ENCODE results near the gene C5orf52. TPM values are rescaled to one million over a fixed set of nuclear protein-coding genes. Genes with fewer than 3 reads are reported as not detected.
"Not testable (repeated sequence)": the region's sequence is repeated elsewhere in the genome, so short reads cannot be mapped to it uniquely, and the experiment has no call there.

C5orf52 gene
- total RNA-seq, 1 experiment from 2014 or later, result not detected

GRCh38 chr5:157677931-157678330, 6.6 kb downstream of the C5orf52 start:
- no peak for DNase-seq (ENCODE audit: low spot score)

GRCh38 chr5:157679801-157680200, 8.5 kb downstream of the C5orf52 start:
- DNase-seq (ENCODE audit: low spot score), result no peak

DNA sequence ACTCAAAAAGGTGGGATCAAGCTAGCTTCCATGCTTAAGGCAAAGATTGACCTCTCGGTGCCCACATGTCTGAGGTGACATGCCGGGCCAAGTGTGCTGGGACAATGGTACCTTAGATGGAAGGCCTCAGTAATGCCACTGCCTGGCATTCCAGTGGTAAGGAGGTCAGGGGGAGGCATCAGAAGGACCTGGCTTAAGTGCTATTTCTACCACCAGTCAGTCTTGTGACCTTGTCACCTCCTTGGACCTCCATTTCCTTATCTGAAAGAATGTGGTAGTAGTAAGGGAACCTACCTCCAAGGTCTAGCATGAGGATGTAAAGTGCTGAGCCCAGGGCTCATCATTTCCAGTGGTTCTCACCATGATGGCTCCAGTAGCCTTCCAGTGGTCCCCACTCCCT, 8.9 kb downstream of the C5orf52 start:
- no peak for DNase-seq (ENCODE audit: low spot score)

DNA sequence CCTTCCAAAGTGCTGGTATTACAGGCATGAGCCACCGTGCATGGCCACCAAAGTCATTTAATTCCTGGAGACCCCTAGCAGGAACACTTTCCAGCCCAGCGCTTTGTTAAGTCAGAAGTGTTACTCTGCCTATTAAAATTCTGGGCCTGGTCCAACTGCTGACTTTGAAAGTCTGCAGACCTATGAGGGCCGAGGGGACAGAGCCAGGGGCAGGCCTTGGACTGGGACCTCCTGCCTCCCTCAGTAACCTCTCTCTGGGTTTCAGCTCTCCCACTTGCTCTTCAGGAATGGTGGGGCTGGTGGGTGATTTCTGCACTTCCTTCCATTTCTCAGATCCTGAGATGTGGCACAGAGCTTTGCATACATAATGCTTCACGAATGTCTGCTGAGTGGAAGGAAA, 9.7 kb downstream of the C5orf52 start:
- DNase-seq (ENCODE audit: low spot score), result no peak

DNA sequence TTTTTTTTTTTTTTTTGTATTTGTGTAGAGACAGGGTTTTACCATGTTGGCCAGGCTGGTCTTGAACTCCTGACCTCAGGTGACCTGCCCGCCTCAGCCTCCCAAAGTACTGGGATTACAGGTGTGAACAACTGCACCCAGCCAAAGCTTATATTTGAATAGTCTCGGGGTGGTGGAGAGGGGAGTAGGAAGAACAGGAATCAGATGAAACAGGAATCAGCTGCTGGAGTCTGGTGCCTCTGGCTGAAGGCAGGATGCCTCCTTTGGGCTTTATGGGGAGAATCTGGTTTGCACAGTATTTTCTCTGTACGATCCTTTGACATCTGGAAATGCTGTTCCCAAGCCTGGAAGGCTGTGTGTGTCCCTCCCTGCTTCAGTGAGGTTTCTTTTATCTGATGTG, 10.9 kb downstream of the C5orf52 start:
- no peak for DNase-seq (ENCODE audit: low spot score)

- not testable (repeated sequence) for DNase-seq (ENCODE audit: low spot score)
Observed at GRCh38 chr5:157686276-157687197, 15.2 kb downstream of the C5orf52 start.

- no peak for DNase-seq (ENCODE audit: low spot score)
Observed at GRCh38 chr5:157687198-157687554, 15.8 kb downstream of the C5orf52 start.

- no peak for DNase-seq (ENCODE audit: low spot score)
Observed at GRCh38 chr5:157689942-157690689, 18.8 kb downstream of the C5orf52 start.

DNA sequence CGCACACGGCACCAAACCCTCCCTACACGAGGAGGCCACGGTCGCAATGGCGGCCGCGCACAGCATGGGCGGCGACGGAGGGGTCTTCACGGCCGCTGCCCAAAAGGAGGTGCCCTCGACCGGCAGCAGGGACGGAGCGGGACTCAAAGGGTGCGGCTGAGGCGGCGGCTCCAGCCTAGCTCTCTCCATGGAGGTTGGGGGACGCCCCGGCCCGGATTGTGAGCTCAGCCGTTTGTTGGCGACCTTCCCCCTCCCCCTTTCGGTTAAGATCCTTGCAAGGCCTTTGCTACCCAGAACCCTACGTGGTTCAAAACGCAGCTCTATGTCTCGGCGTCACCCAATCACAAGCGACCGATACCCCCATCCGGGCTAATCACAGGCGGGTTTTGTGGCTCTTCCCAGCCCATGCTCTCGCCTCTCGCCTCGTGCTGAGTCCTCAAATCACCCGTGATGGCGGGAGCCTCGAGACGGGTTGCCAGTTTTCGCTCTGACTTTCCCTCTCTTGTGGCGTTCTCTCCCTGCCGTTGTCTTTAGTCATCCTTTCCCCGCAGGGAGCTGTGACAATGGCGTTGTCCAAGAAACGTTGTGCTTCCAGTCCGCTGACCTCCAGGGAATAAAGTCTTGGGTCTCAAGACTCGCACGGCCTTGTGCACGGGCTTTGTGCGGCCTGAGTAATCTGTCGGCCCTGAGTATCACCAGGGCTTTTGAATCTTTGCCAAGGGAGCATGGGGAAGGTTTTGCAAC, 19.5 kb downstream of the C5orf52 start:
- no peak for DNase-seq (ENCODE audit: low spot score)

GRCh38 chr5:157693816-157694215, 22.5 kb downstream of the C5orf52 start:
- DNase-seq (ENCODE audit: low spot score), result not testable (repeated sequence)

- not testable (repeated sequence) for DNase-seq (ENCODE audit: low spot score)
Observed at GRCh38 chr5:157696154-157696553, 24.8 kb downstream of the C5orf52 start.

- not testable (repeated sequence) for DNase-seq (ENCODE audit: low spot score)
Observed at GRCh38 chr5:157698674-157699073, 27.3 kb downstream of the C5orf52 start.

- DNase-seq (ENCODE audit: low spot score), result no peak
Observed at GRCh38 chr5:157703736-157704135, 32.4 kb downstream of the C5orf52 start.

DNA sequence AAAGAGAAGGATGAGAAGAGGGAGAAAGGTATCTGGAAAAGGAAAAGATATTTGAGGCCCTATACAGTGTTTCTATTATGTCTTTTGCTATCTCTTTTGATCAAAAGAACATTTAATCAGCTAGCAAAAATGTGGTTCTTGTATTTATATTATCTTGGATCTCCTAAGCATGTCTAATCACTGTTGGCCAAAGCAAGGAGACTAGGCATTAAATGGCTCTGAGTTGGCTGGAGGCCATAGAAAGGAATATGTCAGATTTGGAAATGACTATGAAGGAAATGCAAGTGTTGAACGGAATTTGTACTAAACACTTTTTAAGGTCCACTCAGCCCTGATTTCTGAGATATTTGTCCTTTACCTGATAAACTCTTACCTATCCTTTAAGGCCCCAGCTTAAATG, 37.5 kb downstream of the C5orf52 start:
- no peak for DNase-seq (ENCODE audit: low spot score)

DNA sequence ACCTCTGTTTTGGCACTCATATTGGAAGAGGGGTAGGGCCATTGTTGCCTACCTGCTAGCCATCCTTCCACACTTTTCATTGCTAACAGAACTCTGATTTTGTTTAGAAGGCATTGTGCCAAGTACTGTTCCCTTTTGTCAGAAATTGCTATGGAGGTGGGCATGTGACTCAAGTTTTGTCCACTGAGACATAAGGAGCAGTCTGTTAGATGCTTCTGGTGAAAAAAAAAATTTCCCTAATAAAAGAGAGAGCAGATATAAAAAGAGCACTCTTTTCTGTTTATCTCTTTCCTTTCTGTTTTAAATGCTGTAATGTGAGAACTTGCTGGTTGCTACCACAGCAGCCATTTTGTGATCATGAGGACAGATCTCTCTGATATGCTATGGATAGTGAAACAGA, 38.0 kb downstream of the C5orf52 start:
- no peak for DNase-seq (ENCODE audit: low spot score)

DNA sequence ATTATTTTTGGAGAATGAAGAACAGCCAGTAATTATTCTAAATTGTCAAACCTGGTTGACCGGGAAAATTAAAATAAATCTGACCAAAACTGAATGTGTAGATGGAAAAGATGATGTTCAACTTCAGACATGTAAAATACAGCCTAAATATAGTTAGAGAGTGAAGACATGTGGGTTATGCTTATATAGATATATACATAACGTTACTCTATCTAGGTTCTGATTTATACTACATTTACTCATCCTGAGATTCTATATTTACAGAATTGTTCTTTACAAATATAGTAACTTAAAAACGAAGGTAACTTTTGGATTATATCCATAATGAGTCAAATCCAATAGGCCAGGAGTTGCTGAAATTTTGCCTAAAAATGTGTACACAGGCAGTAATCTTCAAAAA, 39.1 kb downstream of the C5orf52 start:
- DNase-seq (ENCODE audit: low spot score), result no peak

DNA sequence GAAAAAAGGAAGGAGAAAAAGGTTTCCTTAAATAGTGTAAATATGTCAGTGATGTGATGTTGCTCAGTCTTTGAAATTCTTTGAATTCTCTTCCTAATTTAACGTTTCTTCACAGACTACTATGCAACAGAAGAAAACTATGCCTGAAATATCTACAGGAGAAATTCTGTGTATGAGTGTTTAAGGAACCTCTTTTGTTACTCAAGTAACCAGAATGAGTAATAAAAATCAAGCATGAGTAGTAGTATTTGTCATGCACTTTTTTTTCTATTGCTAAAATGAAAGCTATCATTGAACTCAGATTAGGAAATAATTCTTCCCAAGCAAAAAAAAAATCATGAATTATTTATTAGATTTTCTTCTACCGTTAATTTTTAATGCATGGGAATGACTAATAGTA, 39.5 kb downstream of the C5orf52 start:
- peak; percentile 22 for DNase-seq (ENCODE audit: low spot score)

DNA sequence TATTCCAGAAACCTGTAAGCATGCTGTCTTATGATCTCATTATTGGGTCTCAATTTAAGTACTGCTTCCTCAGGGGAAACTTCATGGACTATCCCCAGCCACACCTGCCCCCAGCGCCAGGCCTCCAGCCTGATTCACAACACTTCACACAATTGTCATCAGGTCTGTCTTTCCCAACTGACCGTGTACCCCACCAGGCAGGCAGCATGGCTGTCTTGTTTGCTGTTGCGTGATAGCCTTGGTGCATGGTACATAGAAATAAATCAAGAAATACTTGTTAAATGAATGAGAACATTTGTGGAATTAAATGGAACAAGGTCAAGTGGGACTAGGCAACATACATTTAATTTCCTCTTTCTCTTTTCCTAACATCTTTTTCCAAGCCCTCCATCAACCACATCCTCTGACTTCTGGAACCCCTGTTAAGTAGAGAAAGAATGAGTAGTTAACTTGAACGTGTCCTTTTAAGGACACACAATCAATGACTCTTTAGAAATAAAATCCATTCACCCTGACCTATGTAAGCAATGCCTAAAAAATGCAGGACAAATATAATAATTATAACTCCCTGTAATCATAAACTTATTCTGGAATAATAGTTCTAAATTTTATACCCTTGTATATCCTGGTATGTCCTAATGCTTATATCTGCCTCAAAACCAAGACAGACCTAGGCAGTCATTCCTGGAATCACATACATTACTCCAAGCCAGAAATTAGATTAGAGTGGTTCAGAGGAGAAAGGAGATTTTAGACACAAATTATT, 42.7 kb downstream of the C5orf52 start:
- DNase-seq (ENCODE audit: low spot score), result no peak

DNA sequence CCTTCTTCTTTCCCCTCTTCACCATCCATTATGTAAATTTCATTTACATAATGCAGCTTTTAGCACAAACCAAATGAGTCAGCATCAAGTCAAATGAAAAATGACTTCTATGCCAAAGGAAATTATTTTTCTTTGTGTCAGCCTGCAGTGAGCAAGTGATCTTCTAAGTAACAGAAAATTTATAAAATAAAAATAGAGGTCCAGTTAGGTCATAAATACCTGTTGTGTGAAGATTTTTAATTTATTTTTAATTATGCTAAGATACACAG, 43.2 kb downstream of the C5orf52 start:
- no peak for DNase-seq (ENCODE audit: low spot score)

GRCh38 chr5:157718519-157718918, 47.2 kb downstream of the C5orf52 start:
- peak; percentile 59 for DNase-seq (ENCODE audit: low spot score)

DNA sequence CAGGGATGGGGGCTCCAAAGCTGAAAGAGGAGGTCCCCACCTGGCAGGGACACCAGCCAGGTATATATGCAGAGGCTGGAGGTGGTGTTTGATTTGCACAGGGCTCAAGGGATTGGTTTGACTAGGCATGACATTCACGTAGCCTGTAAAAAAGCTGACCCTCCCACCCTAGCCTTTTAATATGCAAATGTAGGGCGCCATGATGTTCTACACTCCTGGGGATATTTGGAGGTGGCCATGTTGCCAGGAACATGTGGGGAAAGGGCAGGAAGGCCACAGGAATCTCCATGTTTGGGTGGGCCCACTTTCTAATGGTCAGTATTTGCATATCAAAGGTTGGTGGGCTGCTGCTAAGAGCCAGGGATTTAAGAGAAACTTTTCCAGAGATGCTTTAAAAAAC, 47.9 kb downstream of the C5orf52 start:
- DNase-seq (ENCODE audit: low spot score), result no peak

DNA sequence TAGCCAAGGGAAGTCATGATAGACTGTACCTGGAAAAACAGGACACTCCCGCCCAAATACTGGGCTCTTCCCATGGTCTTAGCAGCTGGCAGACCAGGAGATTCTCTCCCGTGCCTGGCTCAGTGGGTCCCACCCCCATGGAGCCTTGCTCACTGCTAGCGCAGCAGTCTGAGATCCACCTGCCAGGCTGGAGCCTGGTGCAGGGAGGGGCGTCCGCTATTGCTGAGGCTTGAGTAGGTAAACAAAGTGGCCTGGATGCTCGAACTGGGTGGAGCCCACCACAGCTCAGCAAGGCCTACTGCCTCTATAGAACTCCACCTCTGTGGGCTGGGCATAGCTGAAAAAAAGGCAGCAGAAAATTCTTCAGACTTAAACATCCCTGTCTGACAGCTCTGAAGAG, 49.8 kb downstream of the C5orf52 start:
- no peak for DNase-seq (ENCODE audit: low spot score)

All from A172 (cell line).